Endothelial cell of umbilical vein (primary cell): ENCODE data around the gene PTPN22. TPM values are rescaled to one million over a fixed set of nuclear protein-coding genes. Genes with fewer than 3 reads are reported as not detected.

Experiments used
- BruUV-seq: library from RNA; stranded (reverse); fragments of 400-500 nt; replicated peaks from 2 replicates; lab custom pipeline; 2021; lab: Mats Ljungman, UMichigan
- CTCF ChIA-PET: fragments of 300-600, 350-600 bp; sonication (Branson Sonifier 250); formaldehyde crosslinking; loops from one replicate; lab custom pipeline; 2021; ENCODE audit warnings: antibody characterized with exemption, inconsistent platforms; lab: Charles Lee
- POLR2A ChIA-PET: fragments of 300-600, 350-600 bp; sonication (Branson Sonifier 250); formaldehyde crosslinking; loops from one replicate; lab custom pipeline; 2021; ENCODE audit warnings: antibody characterized with exemption, inconsistent platforms; lab: Charles Lee
- DNase-seq: peaks from one replicate; pipeline ENCODE4 v3.0.0-alpha.2; 2011; ENCODE audit warnings: low read depth, low spot score
- FAIRE-seq: peaks from 2 replicates; lab custom pipeline; 2011; peaks lifted over from hg19 to GRCh38; lab: Jason Lieb, UNC
- H2AFZ ChIP-seq: 2 replicates; pipeline ENCODE4 v1.6.0; 2012; ENCODE audit warnings: low read depth, low read length, control low read depth, inconsistent platforms
- H3K27ac ChIP-seq: 2 replicates; pipeline ENCODE4 v1.5.1; 2011; ENCODE audit warnings: low read depth, mild to moderate bottlenecking, control low read depth, low read length, moderate library complexity; ENCODE audit not compliant: insufficient read depth
- H3K27me3 ChIP-seq, 2 experiments: 2 replicates each; pipeline versions ENCODE4 v1.6.0 to v1.6.1; 2011; ENCODE audit warnings: low read length in 2 of 2, mixed read lengths in 1 of 2; ENCODE audit not compliant: control insufficient read depth in 2 of 2, insufficient read depth in 2 of 2
- H3K36me3 ChIP-seq, 2 experiments: 2 replicates in 1 of 2; 3 replicates in 1 of 2; pipeline ENCODE4 v1.5.1; 2011; ENCODE audit warnings: low read length in 2 of 2, mild to moderate bottlenecking in 1 of 2, moderate library complexity in 1 of 2; ENCODE audit not compliant: control insufficient read depth in 2 of 2, insufficient read depth in 2 of 2; ENCODE audit errors: extremely low read depth in 1 of 2
- H3K4me1 ChIP-seq: 3 replicates; pipeline ENCODE4 v1.5.1; 2011; ENCODE audit warnings: mild to moderate bottlenecking, low read length; ENCODE audit not compliant: control insufficient read depth, insufficient read depth; ENCODE audit errors: extremely low read depth
- H3K4me2 ChIP-seq: 2 replicates; pipeline ENCODE4 v1.6.1; 2011; ENCODE audit warnings: low read length, control low read depth, mixed read lengths; ENCODE audit not compliant: insufficient read depth
- H3K4me3 ChIP-seq, 3 experiments: fragments of 200-600 bp in 1 of 3; sonication (generic), shearing (Covaris generic) in 1 of 3; replicated peaks in 1 of 3; 2 replicates each; pipeline ENCODE4 v1.5.1; 2011 to 2016; ENCODE audit warnings: control low read depth in 3 of 3, low read length in 3 of 3, mild to moderate bottlenecking in 2 of 3, inconsistent platforms in 1 of 3, low read depth in 1 of 3, moderate library complexity in 1 of 3; ENCODE audit not compliant: insufficient read depth in 1 of 3
- H3K79me2 ChIP-seq: 2 replicates; pipeline ENCODE4 v1.6.0; 2012; ENCODE audit warnings: low read length, inconsistent platforms; ENCODE audit not compliant: control insufficient read depth, insufficient read depth
- H3K9ac ChIP-seq: replicated peaks from 2 replicates; pipeline ENCODE3; 2011; ENCODE audit warnings: low read length, control low read depth; ENCODE audit not compliant: insufficient read depth; ENCODE audit errors: extremely low read depth
- H3K9me1 ChIP-seq: replicated peaks from 3 replicates; pipeline ENCODE4 v1.6.0; 2011; ENCODE audit warnings: mild to moderate bottlenecking, low read length; ENCODE audit not compliant: control insufficient read depth, insufficient read depth; ENCODE audit errors: extremely low read depth
- H3K9me3 ChIP-seq: replicated peaks from 2 replicates; pipeline ENCODE4 v1.5.1; 2012; ENCODE audit warnings: low read length, inconsistent platforms; ENCODE audit not compliant: control insufficient read depth, insufficient read depth
- H4K20me1 ChIP-seq: replicated peaks from 2 replicates; pipeline ENCODE3; 2011; ENCODE audit warnings: mild to moderate bottlenecking, low read length; ENCODE audit not compliant: control insufficient read depth, insufficient read depth; ENCODE audit errors: extremely low read depth
- EZH2 ChIP-seq: IDR thresholded peaks from 2 replicates; pipeline ENCODE4 v1.6.1; 2012; ENCODE audit warnings: borderline replicate concordance, low read depth, mild to moderate bottlenecking, moderate library complexity, low read length, inconsistent platforms; ENCODE audit not compliant: severe bottlenecking
- FOS ChIP-seq: IDR thresholded peaks from 2 replicates; pipeline ENCODE4 v1.6.1; 2011; ENCODE audit warnings: mild to moderate bottlenecking, low read length, moderate library complexity, borderline replicate concordance; ENCODE audit not compliant: insufficient read depth
- GATA2 ChIP-seq: IDR thresholded peaks from 2 replicates; pipeline ENCODE4 v1.7.0; 2011; ENCODE audit warnings: low read depth, mild to moderate bottlenecking, moderate library complexity, mixed read lengths, low read length; ENCODE audit not compliant: insufficient read length, insufficient read depth
- JUN ChIP-seq: IDR thresholded peaks from 2 replicates; pipeline ENCODE4 v1.6.1; 2011; ENCODE audit warnings: borderline replicate concordance, low read depth; ENCODE audit not compliant: insufficient read length, insufficient read depth
- MYC ChIP-seq: IDR thresholded peaks from one replicate; pipeline ENCODE4 v1.6.1; 2011; ENCODE audit warnings: mild to moderate bottlenecking, low read depth, low read length
- POLR2A ChIP-seq: IDR thresholded peaks from 2 replicates; pipeline ENCODE4 v1.6.1; 2012; ENCODE audit warnings: low read depth, mild to moderate bottlenecking, control low read depth, low read length
- POLR2AphosphoS5 ChIP-seq: IDR thresholded peaks from 2 replicates; pipeline ENCODE4 v1.6.1; 2012; ENCODE audit warnings: low read depth, mild to moderate bottlenecking, control low read depth, low read length, moderate library complexity; ENCODE audit not compliant: insufficient read depth
- dilution Hi-C: fragments of 300-500 bp; cut with MboI; formaldehyde crosslinking; loops from one replicate; pipeline ENCODE4 v1.15.0; 2019; ENCODE audit warnings: low sequenced_read_pairs; ENCODE audit not compliant: extremely low pct_ligation_motif_present
- intact Hi-C: fragments of 100-400 bp; cut with micrococcal nuclease; formaldehyde crosslinking; loops from one replicate; pipeline ENCODE4 v1.10.0; 2022
- polyA plus RNA-seq, 4 experiments: library from polyadenylated mRNA; depleted of rRNA in 3 of 4; stranded (reverse) in 3 of 4; unstranded in 1 of 4; fragments of >200 nt; gene quantifications; 2 replicates each; pipeline versions ENCODE4 v1.2.1 to v1.2.3, GENCODE V29; 2011 to 2012; ENCODE audit warnings: missing spikeins in 1 of 4
- total RNA-seq: library from RNA; stranded (reverse); gene quantifications from 2 replicates; pipeline ENCODE4 v1.2.3, GENCODE V29; 2021
- TF ChIP-seq, protein P1 (sequence below): IDR thresholded peaks from 2 replicates; pipeline ENCODE4 v1.6.1; 2011; ENCODE audit not compliant: insufficient read depth, insufficient read length
- TF ChIP-seq, protein P2 (sequence below), 2 donors: IDR thresholded peaks; 1 replicate in 1 of 2; 2 replicates in 1 of 2; pipeline ENCODE4 v1.5.1; 2011; ENCODE audit warnings: low read length in 2 of 2, mild to moderate bottlenecking in 2 of 2, moderate library complexity in 2 of 2, control low read depth in 1 of 2, inconsistent platforms in 1 of 2, low read depth in 1 of 2; ENCODE audit not compliant: insufficient read depth in 1 of 2; ENCODE audit errors: extremely low read depth in 1 of 2

The PTPN22 gene
- total and polyA plus RNA-seq, 2 donors (not counting 3 experiments of a cell fraction or from before 2014, with no cell fraction given) = not detected

DNA sequence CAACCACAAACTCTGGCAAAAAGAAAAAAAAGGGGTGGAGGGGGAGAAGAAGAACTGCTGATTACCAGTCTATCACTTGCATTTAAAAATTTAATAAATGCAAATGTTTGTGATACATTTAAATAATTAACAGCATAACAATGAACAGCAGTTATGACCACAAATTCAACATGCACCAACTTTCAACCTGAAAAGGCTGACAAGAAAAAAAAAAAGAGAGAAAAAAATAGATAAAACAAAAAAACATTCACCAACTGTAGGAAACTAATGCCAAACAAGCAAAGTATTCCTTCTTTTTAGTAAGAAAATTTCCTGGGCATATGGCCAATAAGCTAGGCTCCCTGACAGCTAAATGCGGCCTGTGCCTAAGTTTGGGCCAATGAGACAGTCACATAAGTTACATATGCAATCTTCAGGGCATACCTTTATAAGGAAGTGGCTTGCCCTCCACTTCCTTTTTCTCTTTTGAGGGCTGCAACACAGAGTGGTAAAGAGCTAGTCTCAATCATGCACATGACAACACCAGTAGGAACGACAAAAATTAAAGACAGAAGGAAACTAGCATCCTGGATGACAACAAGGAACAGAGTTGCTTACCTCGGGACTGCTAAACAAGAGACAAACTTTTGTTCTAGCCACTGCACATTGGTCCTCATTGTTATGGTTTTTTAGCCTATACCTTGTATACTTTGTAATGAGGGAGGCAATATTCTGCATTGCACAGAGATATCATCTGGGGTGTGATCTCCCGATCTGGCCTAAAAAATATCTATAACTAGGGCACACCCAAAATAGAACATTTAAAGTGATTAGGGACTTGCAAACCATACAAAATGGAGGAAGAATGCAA is 88.0 kb downstream of the PTPN22 start:
- H3K36me3 ChIP-seq = no peaks in the 10 kb centered on the region
- TF ChIP-seq, protein P1, sequence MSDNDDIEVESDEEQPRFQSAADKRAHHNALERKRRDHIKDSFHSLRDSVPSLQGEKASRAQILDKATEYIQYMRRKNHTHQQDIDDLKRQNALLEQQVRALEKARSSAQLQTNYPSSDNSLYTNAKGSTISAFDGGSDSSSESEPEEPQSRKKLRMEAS = no peak
- TF ChIP-seq FOS (no peak), GATA2 (no peak)
- intact Hi-C loops = no loop called here
- H3K4me3 ChIP-seq = no peak overlapping the region
- H3K27ac ChIP-seq = no peak overlapping the region
- H3K9ac ChIP-seq = no peak overlapping the region
- H2AFZ ChIP-seq = no peak overlapping the region
- FAIRE-seq (no peak), DNase-seq (peak; percentile 19)
- no peaks in the 10 kb centered on the region for H3K9me1 ChIP-seq
- H3K79me2 ChIP-seq = peaks cover 68% of the 10 kb centered on the region
- H3K27me3 ChIP-seq = no peaks in the 10 kb centered on the region
- dilution Hi-C loops = no loop called here
- no peaks in the 10 kb centered on the region for H3K9me3 ChIP-seq
- H3K4me1 ChIP-seq = peaks cover 7% of the 10 kb centered on the region
- CTCF ChIA-PET = interaction anchor here (0.7 kb wide), 1 partner anchor 10 kb away, joined by 4 read pairs; no protein-coding TSS in a partner anchor
- peaks cover 2% of the 10 kb centered on the region for H4K20me1 ChIP-seq
- peak overlapping the region; percentile 12 for H3K4me2 ChIP-seq
- POLR2A ChIA-PET = no interaction called here
- BruUV-seq = no TSS peak

DNA sequence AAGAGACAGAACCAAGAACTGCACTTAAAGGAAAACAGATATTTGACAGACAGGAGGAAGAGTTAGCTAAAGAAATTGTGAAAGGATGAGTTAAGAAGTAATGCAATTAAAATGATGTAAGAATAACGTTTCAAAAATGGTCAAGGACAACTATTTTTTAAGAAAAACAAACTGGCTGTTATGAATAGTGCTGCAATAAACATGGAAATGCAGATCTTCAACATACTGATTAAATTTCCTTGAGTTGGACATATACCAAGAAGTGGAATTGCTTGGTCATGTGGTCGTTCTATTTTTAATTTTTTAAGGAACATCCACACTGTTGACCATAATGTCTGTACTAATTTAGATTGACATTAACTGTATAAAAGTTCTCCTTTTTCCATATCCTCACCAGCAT is 89.1 kb downstream of the PTPN22 start:
- Histone ChIP-seq H3K27me3 (no peaks in the 10 kb centered on the region), H4K20me1 (peaks cover 2% of the 10 kb centered on the region), H2AFZ (no peak overlapping the region), H3K9ac (no peak overlapping the region), H3K4me2 (no peak overlapping the region), H3K36me3 (no peaks in the 10 kb centered on the region), H3K4me3 (no peak overlapping the region), H3K4me1 (peaks cover 7% of the 10 kb centered on the region), H3K9me3 (no peaks in the 10 kb centered on the region), H3K79me2 (peaks cover 69% of the 10 kb centered on the region), H3K27ac (no peak overlapping the region), H3K9me1 (no peaks in the 10 kb centered on the region)
- intact Hi-C loops = no loop called here
- dilution Hi-C loops = no loop called here
- no peak for DNase-seq
- no peak for TF ChIP-seq EZH2
- no peak for TF ChIP-seq POLR2A
- TF ChIP-seq MYC = no peak
- TF ChIP-seq GATA2 = no peak
- TF ChIP-seq POLR2AphosphoS5 = no peak
- TF ChIP-seq FOS = no peak
- TF ChIP-seq, protein P1 = no peak
- TF ChIP-seq, protein P2, sequence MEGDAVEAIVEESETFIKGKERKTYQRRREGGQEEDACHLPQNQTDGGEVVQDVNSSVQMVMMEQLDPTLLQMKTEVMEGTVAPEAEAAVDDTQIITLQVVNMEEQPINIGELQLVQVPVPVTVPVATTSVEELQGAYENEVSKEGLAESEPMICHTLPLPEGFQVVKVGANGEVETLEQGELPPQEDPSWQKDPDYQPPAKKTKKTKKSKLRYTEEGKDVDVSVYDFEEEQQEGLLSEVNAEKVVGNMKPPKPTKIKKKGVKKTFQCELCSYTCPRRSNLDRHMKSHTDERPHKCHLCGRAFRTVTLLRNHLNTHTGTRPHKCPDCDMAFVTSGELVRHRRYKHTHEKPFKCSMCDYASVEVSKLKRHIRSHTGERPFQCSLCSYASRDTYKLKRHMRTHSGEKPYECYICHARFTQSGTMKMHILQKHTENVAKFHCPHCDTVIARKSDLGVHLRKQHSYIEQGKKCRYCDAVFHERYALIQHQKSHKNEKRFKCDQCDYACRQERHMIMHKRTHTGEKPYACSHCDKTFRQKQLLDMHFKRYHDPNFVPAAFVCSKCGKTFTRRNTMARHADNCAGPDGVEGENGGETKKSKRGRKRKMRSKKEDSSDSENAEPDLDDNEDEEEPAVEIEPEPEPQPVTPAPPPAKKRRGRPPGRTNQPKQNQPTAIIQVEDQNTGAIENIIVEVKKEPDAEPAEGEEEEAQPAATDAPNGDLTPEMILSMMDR (IDR thresholded peaks at IDR 0.05; ENCODE audit: extremely low read depth in 1 of 2, insufficient read depth in 1 of 2, low read depth in 1 of 2, low read length in 2 of 2) = no peak
- TF ChIP-seq JUN = no peak
- FAIRE-seq = no peak
- ChIA-PET POLR2A (no interaction called here), CTCF (no interaction called here)
- no TSS peak for BruUV-seq
